ENCODE data around the gene GRIK1. TPM values are rescaled to one million over a fixed set of nuclear protein-coding genes. Genes with fewer than 3 reads are reported as not detected.
"Not testable (repeated sequence)": the region's sequence is repeated elsewhere in the genome, so short reads cannot be mapped to it uniquely, and the experiment has no call there.

GRIK1 gene
- total RNA-seq, 1 donor from 2014 or later: not detected

DNA sequence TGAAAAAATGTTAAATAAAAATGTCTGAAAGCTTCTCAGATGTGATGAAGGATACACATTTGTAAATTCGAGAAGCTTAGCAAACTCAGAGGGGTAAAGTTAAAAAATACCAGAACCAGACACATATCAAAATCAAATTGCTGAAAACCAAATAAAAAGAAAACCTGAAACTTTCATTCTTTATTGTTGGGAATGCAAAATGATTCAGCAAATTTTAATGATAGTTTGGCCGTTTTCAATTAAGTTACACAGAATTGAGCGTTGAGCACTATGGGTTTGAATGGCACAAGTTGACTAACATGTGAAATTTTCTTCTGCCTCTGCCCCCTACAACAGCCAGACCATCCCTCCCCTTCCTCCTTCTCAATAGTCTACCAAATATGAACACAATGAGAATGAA, 33.5 kb upstream of the GRIK1 start:
- Mint-ChIP-seq H3K4me1 (ENCODE audit: unreplicated experiment) (no peaks in the 10 kb centered on the region), H3K4me3 (ENCODE audit: unreplicated experiment) (no peak overlapping the region), H3K27me3 (ENCODE audit: unreplicated experiment) (peaks cover 16% of the 10 kb centered on the region), H3K36me3 (ENCODE audit: unreplicated experiment) (no peaks in the 10 kb centered on the region), H3K27ac (ENCODE audit: unreplicated experiment) (no peak overlapping the region), H3K9me3 (ENCODE audit: unreplicated experiment) (no peaks in the 10 kb centered on the region)
- TF ChIP-seq, protein P1, sequence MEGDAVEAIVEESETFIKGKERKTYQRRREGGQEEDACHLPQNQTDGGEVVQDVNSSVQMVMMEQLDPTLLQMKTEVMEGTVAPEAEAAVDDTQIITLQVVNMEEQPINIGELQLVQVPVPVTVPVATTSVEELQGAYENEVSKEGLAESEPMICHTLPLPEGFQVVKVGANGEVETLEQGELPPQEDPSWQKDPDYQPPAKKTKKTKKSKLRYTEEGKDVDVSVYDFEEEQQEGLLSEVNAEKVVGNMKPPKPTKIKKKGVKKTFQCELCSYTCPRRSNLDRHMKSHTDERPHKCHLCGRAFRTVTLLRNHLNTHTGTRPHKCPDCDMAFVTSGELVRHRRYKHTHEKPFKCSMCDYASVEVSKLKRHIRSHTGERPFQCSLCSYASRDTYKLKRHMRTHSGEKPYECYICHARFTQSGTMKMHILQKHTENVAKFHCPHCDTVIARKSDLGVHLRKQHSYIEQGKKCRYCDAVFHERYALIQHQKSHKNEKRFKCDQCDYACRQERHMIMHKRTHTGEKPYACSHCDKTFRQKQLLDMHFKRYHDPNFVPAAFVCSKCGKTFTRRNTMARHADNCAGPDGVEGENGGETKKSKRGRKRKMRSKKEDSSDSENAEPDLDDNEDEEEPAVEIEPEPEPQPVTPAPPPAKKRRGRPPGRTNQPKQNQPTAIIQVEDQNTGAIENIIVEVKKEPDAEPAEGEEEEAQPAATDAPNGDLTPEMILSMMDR (IDR thresholded peaks at IDR 0.05): no peak
- DNase-seq (ENCODE audit: extremely low spot score, unreplicated experiment): no peak

DNA sequence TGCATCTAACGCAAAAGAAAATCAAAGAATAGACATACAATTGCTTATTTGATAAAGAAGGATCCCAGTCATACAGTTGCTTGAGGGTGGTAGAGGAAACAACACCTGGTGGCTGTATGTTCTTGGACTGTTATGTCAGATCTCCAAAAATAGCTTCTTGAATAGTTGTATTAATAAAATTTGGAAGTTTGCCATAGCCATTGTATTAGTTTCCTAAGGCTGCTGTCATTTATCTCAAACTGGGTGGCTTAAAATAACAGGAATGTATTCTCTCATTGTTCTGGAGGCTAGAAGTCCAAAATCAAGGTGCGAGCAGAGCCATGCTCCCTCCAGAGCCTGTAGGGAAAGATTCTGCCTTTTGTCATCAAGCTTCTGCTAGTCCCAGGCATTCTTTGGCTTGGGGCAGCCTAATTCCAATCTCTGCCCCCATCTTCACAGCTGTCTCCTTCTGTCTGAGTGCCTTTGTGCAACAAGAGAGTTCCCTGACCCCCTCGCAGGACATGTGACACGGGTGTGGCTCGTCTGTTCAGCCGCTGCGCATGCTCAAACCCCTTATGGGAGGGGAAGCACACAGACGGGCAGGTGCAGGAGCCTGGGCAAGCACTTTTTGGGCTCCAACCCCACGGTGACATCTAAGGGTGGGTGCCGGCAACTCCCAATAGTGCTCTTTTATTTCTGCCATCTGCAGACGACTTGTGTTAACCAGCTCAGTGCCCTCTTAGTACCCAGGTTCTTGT, 21.7 kb upstream of the GRIK1 start:
- Mint-ChIP-seq H3K4me3 (ENCODE audit: unreplicated experiment) (no peak overlapping the region), H3K4me1 (ENCODE audit: unreplicated experiment) (no peaks in the 10 kb centered on the region), H3K9me3 (ENCODE audit: unreplicated experiment) (no peaks in the 10 kb centered on the region), H3K27me3 (ENCODE audit: unreplicated experiment) (peaks cover 40% of the 10 kb centered on the region), H3K27ac (ENCODE audit: unreplicated experiment) (no peak overlapping the region), H3K36me3 (ENCODE audit: unreplicated experiment) (no peaks in the 10 kb centered on the region)
- no peak for DNase-seq (ENCODE audit: extremely low spot score, unreplicated experiment)
- TF ChIP-seq, protein P1 (IDR thresholded peaks at IDR 0.05): no peak

DNA sequence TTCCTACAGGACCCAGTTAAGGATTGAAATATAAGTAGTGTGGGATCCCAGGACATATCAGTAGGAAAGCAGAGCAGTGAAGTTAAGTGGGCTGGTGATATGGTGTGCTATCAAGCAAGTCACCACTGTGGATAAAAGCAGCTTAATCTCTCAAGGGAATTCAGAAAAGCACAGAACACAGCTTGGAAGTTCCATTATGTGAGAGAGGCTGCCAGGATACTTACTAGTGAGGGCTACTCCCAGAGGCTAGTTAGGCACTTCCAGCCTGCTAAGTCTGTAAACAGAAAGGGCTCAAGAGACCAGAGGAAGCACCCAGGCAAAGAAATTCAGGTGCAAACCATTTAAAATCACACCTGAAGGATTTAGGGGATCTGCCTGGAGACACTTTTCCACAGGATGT, 18.8 kb upstream of the GRIK1 start:
- Mint-ChIP-seq H3K27me3 (ENCODE audit: unreplicated experiment) (peaks cover 32% of the 10 kb centered on the region), H3K36me3 (ENCODE audit: unreplicated experiment) (no peaks in the 10 kb centered on the region), H3K27ac (ENCODE audit: unreplicated experiment) (no peak overlapping the region), H3K4me1 (ENCODE audit: unreplicated experiment) (no peaks in the 10 kb centered on the region), H3K4me3 (ENCODE audit: unreplicated experiment) (no peak overlapping the region), H3K9me3 (ENCODE audit: unreplicated experiment) (no peaks in the 10 kb centered on the region)
- no peak for DNase-seq (ENCODE audit: extremely low spot score, unreplicated experiment)
- TF ChIP-seq, protein P1 (IDR thresholded peaks at IDR 0.05): no peak

DNA sequence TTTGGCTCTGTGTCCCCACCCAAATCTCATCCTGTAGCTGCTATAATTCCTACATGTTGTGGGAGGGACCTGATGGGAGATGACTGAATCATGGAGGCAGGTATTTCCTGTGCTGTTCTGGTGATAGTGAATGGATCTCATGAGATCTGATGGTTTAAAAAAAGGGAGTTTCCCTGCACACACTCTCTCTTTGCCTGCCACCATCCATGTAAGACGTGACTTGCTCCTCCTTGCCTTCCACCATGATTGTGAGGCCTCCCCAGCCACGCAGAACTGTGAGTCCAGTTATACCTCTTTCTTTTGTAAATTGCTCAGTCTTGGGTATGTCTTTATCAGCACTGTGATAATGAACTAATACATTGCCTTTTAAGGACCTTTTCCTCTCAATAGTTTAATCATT, 18.2 kb upstream of the GRIK1 start:
- not testable (repeated sequence) for H3K27ac Mint-ChIP-seq (ENCODE audit: unreplicated experiment); H3K4me3 Mint-ChIP-seq (ENCODE audit: unreplicated experiment); DNase-seq (ENCODE audit: extremely low spot score, unreplicated experiment); H3K36me3 Mint-ChIP-seq (ENCODE audit: unreplicated experiment); H3K9me3 Mint-ChIP-seq (ENCODE audit: unreplicated experiment); H3K4me1 Mint-ChIP-seq (ENCODE audit: unreplicated experiment)
- H3K27me3 Mint-ChIP-seq (ENCODE audit: unreplicated experiment): peaks cover 38% of the 10 kb centered on the region

DNA sequence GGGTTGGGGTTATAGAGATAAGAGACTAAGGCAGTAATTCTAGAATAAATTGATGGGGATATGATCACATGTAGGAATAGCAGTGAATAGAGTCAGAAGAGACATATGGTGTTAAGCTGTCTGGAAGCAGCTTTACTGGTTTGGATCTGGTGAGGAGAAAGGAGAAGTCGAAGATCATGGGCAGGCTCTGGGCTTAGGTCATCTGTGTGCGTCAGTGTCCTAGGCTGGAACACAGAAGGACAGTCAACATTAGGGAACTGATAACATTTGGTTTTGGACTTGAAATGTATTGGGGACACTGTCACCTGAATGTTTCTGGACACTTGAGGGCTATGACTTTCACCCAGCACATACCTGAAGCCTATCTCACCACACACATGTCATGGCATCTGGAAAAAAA, 13.9 kb upstream of the GRIK1 start:
- DNase-seq (ENCODE audit: extremely low spot score, unreplicated experiment): no peak
- Mint-ChIP-seq H3K9me3 (ENCODE audit: unreplicated experiment) (no peaks in the 10 kb centered on the region), H3K36me3 (ENCODE audit: unreplicated experiment) (no peaks in the 10 kb centered on the region), H3K4me3 (ENCODE audit: unreplicated experiment) (no peak overlapping the region), H3K4me1 (ENCODE audit: unreplicated experiment) (no peaks in the 10 kb centered on the region), H3K27me3 (ENCODE audit: unreplicated experiment) (peaks cover 53% of the 10 kb centered on the region), H3K27ac (ENCODE audit: unreplicated experiment) (no peak overlapping the region)
- TF ChIP-seq, protein P1 (IDR thresholded peaks at IDR 0.05): no peak
